ENCODE measurements around the gene EHD4. TPM values are rescaled to one million over a fixed set of nuclear protein-coding genes. Genes with fewer than 3 reads are reported as not detected.

Gene EHD4
- total and polyA plus RNA-seq, 9 donors: 8.8 to 23.3 (median 13.7) TPM

DNA sequence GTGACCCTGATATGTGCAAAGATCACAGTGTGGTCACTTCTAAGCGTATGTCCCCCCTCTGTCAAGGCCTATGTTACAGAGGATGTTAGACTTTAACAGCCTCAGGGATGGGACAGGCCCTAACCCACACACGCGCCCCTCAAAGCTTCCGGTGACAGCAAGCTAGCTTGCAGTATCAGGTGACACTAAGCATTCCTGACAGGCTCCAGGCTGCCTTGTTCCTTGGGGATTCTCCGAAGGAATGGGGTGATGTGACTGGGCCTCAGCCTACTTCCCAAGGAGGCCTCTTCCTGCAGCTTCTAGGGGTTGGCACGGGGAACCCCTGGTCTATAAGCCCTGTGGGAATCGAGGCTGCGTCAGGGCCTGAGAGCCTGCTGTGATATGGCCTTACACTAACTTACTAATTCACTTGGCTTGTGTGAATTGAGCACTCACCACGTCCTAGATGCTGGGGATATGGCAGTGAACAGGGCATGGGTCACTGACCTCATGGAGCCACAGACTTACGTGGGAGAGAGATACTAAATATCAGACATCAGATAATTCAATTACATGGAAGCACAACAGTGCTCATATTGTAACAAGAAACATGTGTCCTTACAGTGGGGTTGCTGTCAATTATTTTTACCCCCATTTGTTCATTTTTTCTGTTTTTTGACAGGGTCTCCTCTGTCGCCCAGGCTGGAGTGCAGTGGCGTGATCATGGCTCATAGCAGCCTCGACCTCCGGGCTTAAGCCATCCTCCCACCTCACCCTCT, 67.1 kb downstream of the EHD4 start:
- 91 to 92% (median 91%) methylated on average over 14 of the region's 14 CpGs for WGBS, 3 donors
- no peak for DNase-seq
- Histone ChIP-seq H3K27me3 (no peaks in the 10 kb centered on the region), H3K9me3 (no peaks in the 10 kb centered on the region), H3K4me3 (no peak overlapping the region), H3K4me1 (ENCODE audit: insufficient read depth) (no peaks in the 10 kb centered on the region), H3K36me3 (no peaks in the 10 kb centered on the region), H3K27ac (no peak overlapping the region)
- TF ChIP-seq POLR2A (IDR thresholded peaks at IDR 0.05) (no peak), EP300 (IDR thresholded peaks at IDR 0.05) (no peak)
- TF ChIP-seq, protein P1, sequence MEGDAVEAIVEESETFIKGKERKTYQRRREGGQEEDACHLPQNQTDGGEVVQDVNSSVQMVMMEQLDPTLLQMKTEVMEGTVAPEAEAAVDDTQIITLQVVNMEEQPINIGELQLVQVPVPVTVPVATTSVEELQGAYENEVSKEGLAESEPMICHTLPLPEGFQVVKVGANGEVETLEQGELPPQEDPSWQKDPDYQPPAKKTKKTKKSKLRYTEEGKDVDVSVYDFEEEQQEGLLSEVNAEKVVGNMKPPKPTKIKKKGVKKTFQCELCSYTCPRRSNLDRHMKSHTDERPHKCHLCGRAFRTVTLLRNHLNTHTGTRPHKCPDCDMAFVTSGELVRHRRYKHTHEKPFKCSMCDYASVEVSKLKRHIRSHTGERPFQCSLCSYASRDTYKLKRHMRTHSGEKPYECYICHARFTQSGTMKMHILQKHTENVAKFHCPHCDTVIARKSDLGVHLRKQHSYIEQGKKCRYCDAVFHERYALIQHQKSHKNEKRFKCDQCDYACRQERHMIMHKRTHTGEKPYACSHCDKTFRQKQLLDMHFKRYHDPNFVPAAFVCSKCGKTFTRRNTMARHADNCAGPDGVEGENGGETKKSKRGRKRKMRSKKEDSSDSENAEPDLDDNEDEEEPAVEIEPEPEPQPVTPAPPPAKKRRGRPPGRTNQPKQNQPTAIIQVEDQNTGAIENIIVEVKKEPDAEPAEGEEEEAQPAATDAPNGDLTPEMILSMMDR (IDR thresholded peaks at IDR 0.05): no peak
- intact Hi-C loops (cut with DNase I): loop anchor here in 2 of 4 donors (10.0 kb wide), 1 partner anchor 350 kb away; the partner anchor contains the start of gene TYRO3 (in 2 of the 2)

DNA sequence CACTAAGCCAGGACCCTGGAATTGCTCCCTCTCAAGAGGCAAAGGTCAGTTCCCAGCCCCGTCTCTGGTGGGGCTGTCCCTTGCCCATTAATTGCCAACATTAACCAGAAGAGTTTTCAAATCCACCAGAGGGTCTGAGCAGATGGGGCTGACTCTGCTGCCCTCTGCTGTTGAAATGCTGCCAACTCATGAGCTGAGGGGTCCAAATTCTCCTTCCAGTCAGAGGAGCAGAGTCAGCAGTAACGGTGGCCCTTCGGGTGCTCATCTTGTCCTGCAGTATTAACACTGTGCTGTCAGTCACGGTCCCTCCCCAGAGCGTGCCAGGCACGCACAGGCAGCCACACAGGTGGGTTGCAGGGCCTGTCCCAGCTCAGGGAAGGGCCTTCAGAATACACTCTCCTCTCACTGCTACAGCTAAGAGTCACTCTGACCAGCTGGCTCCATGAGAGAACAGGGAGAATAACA, 67.8 kb downstream of the EHD4 start:
- H3K4me3 ChIP-seq: no peak overlapping the region
- no peak overlapping the region for H3K27ac ChIP-seq
- H3K27me3 ChIP-seq: no peaks in the 10 kb centered on the region
- no peaks in the 10 kb centered on the region for H3K9me3 ChIP-seq
- peak; percentile 65 to 80 (median 77) for DNase-seq
- no peak for TF ChIP-seq EP300 (IDR thresholded peaks at IDR 0.05)
- no peak for TF ChIP-seq POLR2A (IDR thresholded peaks at IDR 0.05)
- TF ChIP-seq, protein P1 (IDR thresholded peaks at IDR 0.05): peak; percentile 49 to 70 (median 69)
- peaks cover 2% of the 10 kb centered on the region for H3K4me1 ChIP-seq (ENCODE audit: insufficient read depth)
- no peaks in the 10 kb centered on the region for H3K36me3 ChIP-seq
- WGBS, 3 donors: 11 to 19% (median 16%) methylated on average over 6 of the region's 6 CpGs
- intact Hi-C loops (cut with DNase I): loop anchor here in 2 of 4 donors (10.0 kb wide), 1 partner anchor 350 kb away; the partner anchor contains the start of gene TYRO3 (in 2 of the 2)

DNA sequence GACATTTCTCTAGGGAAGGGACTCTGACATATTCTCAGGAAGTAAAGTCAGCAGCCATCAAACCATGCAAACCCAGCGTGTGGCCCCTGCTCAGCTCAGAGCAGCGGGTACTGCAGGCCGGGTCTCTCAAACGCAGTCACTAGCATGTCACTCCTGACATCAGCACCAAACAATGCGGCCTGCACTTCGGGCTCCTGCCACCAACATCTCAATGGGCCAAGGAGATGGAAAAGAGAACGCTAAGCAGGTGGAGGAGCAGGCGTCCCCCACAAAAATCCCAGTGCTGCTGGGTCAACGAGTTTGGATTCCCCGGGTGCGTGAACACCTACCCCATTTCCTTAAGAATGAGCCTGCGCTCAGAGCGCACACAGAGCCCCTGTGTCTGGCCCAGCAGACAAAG, 68.6 kb downstream of the EHD4 start:
- no peaks in the 10 kb centered on the region for H3K36me3 ChIP-seq

DNA sequence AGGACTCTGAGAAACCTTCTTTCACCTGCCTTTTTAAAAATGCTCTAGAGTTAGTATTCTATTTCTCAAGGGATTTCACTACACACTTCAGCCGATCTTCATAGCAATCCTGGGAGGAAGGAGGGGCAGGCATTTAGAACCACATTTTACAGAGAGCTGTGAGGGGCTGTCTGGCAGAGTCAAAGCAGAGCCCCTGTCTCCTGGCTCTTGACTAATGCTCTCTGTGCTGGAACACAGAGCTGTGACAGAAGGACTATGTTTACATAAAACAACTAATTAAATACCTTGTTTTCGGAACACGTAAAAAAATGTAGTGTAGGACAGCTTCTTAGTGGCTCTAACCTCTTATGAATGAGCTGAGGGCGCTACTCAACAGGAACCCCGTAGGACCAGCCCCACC, 70.9 kb downstream of the EHD4 start:
- no peaks in the 10 kb centered on the region for H3K36me3 ChIP-seq
- intact Hi-C loops (cut with DNase I): loop anchor here in 2 of 4 donors (10.0 kb wide), 1 partner anchor 347 kb away; the partner anchor contains the start of gene TYRO3 (in 2 of the 2)
- H3K4me3 ChIP-seq: no peak overlapping the region
- 81% methylated on average over 5 of the region's 5 CpGs for WGBS, 3 donors
- DNase-seq: no peak
- H3K27me3 ChIP-seq: no peaks in the 10 kb centered on the region
- H3K9me3 ChIP-seq: no peaks in the 10 kb centered on the region
- H3K27ac ChIP-seq: no peak overlapping the region
- peaks cover 2% of the 10 kb centered on the region for H3K4me1 ChIP-seq (ENCODE audit: insufficient read depth)
- TF ChIP-seq EP300 (IDR thresholded peaks at IDR 0.05) (no peak), POLR2A (IDR thresholded peaks at IDR 0.05) (no peak)
- TF ChIP-seq, protein P1 (IDR thresholded peaks at IDR 0.05): no peak

More for the DNA sequence above, 68.6 kb downstream of the EHD4 start:
- intact Hi-C loops (cut with DNase I): loop anchor here in 2 of 4 donors (10.0 kb wide), 1 partner anchor 349 kb away; the partner anchor contains the start of gene TYRO3 (in 2 of the 2)
- DNase-seq: no peak
- no peaks in the 10 kb centered on the region for H3K27me3 ChIP-seq
- H3K9me3 ChIP-seq: no peaks in the 10 kb centered on the region
- peaks cover 2% of the 10 kb centered on the region for H3K4me1 ChIP-seq (ENCODE audit: insufficient read depth)
- H3K4me3 ChIP-seq: no peak overlapping the region
- WGBS, 3 donors: 91 to 98% (median 92%) methylated on average over 13 of the region's 13 CpGs
- H3K27ac ChIP-seq: no peak overlapping the region
- no peak for TF ChIP-seq POLR2A (IDR thresholded peaks at IDR 0.05)
- TF ChIP-seq EP300 (IDR thresholded peaks at IDR 0.05): no peak
- TF ChIP-seq, protein P1 (IDR thresholded peaks at IDR 0.05): no peak

Measured in ovary (tissue), 9 donors.